H1 (cell line): ENCODE results near the gene SLC18A3. TPM values are rescaled to one million over a fixed set of nuclear protein-coding genes. Genes with fewer than 3 reads are reported as not detected.

ENCODE experiments used
- ATF2 ChIP-seq: IDR thresholded peaks from 2 replicates; pipeline ENCODE4 v1.6.1; 2012; ENCODE audit warnings: low read length, inconsistent platforms
- GABPA ChIP-seq: IDR thresholded peaks from 2 replicates; pipeline ENCODE4 v1.6.1; 2011; ENCODE audit warnings: mild to moderate bottlenecking, low read length, moderate library complexity, borderline replicate concordance; ENCODE audit not compliant: insufficient read depth
- HDAC2 ChIP-seq, 2 experiments: fragments of 300-600 bp in 1 of 2; sonication (generic) in 1 of 2; IDR thresholded peaks; 2 replicates each; pipeline ENCODE4 v1.6.1; 2011 to 2012; ENCODE audit warnings: low read depth in 2 of 2, low read length in 2 of 2, mild to moderate bottlenecking in 2 of 2, moderate library complexity in 2 of 2, borderline replicate concordance in 1 of 2, inconsistent platforms in 1 of 2
- NANOG ChIP-seq: IDR thresholded peaks from 2 replicates; pipeline ENCODE4 v1.6.1; 2011; ENCODE audit warnings: low read length, low read depth, mild to moderate bottlenecking, inconsistent platforms; ENCODE audit not compliant: insufficient read depth, poor library complexity, severe bottlenecking
- SIX5 ChIP-seq: IDR thresholded peaks from 2 replicates; pipeline ENCODE4 v1.6.1; 2011; ENCODE audit warnings: mild to moderate bottlenecking, low read depth, low read length
- SRF ChIP-seq: IDR thresholded peaks from 2 replicates; pipeline ENCODE4 v1.6.1; 2011; ENCODE audit warnings: mild to moderate bottlenecking, low read depth, low read length, moderate library complexity
- polyA plus RNA-seq, 7 experiments: library from polyadenylated mRNA; depleted of rRNA in 3 of 7; stranded (reverse) in 5 of 7; unstranded in 2 of 7; fragments of >200 nt in 5 of 7; fragments of 200-250 nt in 2 of 7; gene quantifications; 1 replicate in 5 of 7; 2 replicates in 1 of 7; 4 replicates in 1 of 7; pipeline versions ENCODE4 v1.2.1 to v1.2.3, GENCODE V29; 2011 to 2013; ENCODE audit warnings: missing spikeins in 2 of 7, mixed read lengths in 2 of 7
- total RNA-seq: library from RNA; stranded (reverse); fragmentation: NEBNext Ultra II Directional; extraction: Animal tissue kit (Norgen Biotek cat#: 25700); gene quantifications from 2 replicates; pipeline ENCODE4 v1.2.1, GENCODE V29; 2021

The SLC18A3 gene
- total and polyA plus RNA-seq, 2 of the 8 experiments (the other 6 are each of a cell fraction or from before 2014, with no cell fraction given), result 0.17 TPM; not detected in 1

- TF ChIP-seq SRF (no peak), SIX5 (no peak), ATF2 (no peak), GABPA (no peak), HDAC2 (IDR thresholded peaks at IDR 0.05; ENCODE audit: borderline replicate concordance in 1 of 2, low read depth in 2 of 2, low read length in 2 of 2) (no peak), NANOG (no peak)
- TF ChIP-seq, all 59 proteins: peak for 0
These were observed 5.1 kb downstream of the SLC18A3 start (continued) for GRCh38 chr10:49615213-49615612.
